GM13977 (cell line): ENCODE data around the gene DGLUCY.

ENCODE experiments used
- DNase-seq: peaks from one replicate; pipeline ENCODE4 v3.0.0; 2012; ENCODE audit warnings: low spot score
- in situ Hi-C: fragments of 300-500 bp; cut with MboI; formaldehyde crosslinking; loops from one replicate; pipeline ENCODE4 v1.12.0; 2022; ENCODE audit warnings: low sequenced_read_pairs, low pct_unique_long_range_greater_than_20kb, mixed read lengths, inconsistent platforms; ENCODE audit not compliant: unreplicated experiment
- TF ChIP-seq, protein P1 (sequence below): IDR thresholded peaks from 2 replicates; pipeline ENCODE4 v1.5.1; 2012; ENCODE audit warnings: mild to moderate bottlenecking, control low read depth; ENCODE audit not compliant: insufficient read depth; ENCODE audit errors: extremely low read depth, missing control alignments

Gene DGLUCY

DNA sequence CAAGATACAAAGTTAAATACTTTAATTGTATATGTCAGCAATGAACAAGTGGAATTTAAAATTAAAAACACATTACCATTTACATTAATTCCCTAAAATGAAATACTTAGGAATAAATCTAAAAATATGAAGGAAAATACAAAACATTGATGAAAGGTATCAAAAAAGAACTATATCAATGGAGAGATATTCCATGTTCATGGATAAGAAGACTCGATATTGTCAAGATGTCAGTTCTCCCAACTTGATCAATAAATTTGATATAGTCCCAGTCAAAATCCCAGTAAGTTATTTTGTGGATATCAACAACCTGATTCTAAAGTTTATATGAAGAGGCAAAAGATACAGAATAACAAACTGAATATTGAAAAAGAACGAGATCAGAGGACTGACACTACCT lies 97.1 kb downstream of the DGLUCY start:
- DNase-seq, result no peak
- in situ Hi-C loops, result no loop called here
- TF ChIP-seq, protein P1, sequence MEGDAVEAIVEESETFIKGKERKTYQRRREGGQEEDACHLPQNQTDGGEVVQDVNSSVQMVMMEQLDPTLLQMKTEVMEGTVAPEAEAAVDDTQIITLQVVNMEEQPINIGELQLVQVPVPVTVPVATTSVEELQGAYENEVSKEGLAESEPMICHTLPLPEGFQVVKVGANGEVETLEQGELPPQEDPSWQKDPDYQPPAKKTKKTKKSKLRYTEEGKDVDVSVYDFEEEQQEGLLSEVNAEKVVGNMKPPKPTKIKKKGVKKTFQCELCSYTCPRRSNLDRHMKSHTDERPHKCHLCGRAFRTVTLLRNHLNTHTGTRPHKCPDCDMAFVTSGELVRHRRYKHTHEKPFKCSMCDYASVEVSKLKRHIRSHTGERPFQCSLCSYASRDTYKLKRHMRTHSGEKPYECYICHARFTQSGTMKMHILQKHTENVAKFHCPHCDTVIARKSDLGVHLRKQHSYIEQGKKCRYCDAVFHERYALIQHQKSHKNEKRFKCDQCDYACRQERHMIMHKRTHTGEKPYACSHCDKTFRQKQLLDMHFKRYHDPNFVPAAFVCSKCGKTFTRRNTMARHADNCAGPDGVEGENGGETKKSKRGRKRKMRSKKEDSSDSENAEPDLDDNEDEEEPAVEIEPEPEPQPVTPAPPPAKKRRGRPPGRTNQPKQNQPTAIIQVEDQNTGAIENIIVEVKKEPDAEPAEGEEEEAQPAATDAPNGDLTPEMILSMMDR, result no peak

DNA sequence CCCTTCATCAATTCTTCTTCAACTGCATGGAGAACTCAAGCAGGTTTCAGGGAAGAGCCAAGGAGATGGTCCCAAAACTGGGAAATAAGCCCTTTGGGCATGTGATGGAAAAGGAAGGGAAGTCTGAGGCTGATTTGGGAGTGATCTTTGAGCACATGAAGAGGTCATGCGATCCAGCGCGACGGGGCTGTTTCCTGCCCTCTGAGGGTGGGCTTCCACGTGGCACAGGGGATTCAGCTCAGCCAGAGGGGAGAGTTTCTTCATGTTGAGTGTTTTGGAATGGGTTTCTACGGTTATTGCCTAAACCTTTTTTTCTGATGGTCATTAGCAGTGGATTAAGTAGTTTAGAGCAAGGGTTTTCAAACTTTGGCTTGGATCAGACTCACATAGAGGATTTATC lies 100.4 kb downstream of the DGLUCY start:
- no peak for DNase-seq
- TF ChIP-seq, protein P1, result no peak
- in situ Hi-C loops, result no loop called here

DNA sequence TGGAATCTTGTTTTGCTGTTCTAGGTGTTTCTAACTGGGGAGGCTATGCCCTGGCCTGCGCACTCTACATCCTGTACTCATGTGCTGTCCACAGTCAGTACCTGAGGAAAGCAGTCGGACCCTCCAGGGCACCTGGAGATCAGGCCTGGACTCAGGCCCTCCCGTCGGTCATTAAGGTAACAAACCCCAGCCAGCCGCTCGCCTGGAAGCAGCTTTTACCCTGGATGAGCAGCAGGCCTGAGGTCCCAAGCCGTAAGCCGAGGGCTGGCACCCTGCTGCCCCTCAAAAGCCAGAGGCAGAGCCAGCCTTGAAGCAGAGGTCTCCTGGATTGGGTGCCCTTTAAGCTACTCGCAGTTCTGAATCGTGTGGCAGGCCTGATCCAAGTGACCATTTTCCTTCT lies 101.5 kb downstream of the DGLUCY start:
- in situ Hi-C loops, result no loop called here
- TF ChIP-seq, protein P1, result no peak
- DNase-seq, result no peak

DNA sequence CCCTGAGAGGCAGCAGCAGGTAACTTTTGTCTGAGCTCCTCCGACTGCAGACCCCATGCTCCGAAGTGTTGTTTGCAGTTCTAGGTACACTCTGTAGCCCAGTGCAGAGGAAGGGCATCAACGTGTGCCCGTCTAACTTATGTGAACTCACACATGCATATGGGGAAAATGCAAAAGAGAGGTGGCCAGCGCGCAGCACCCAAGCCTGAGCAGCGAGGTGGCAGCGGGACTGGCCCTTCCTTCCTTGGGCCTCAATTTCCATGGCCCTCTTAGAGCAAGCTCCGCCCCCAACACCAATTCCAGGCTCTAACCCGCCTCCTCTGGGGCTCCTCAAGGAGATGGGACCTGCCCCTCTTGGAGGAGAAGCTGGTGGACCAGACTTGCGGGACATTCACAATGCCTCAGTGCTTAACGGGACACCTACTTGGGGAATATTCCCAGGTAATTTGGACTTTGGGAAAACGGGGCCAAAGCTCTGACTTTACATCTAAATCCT lies 102.9 kb downstream of the DGLUCY start:
- DNase-seq, result no peak
- in situ Hi-C loops, result no loop called here
- TF ChIP-seq, protein P1, result no peak

DNA sequence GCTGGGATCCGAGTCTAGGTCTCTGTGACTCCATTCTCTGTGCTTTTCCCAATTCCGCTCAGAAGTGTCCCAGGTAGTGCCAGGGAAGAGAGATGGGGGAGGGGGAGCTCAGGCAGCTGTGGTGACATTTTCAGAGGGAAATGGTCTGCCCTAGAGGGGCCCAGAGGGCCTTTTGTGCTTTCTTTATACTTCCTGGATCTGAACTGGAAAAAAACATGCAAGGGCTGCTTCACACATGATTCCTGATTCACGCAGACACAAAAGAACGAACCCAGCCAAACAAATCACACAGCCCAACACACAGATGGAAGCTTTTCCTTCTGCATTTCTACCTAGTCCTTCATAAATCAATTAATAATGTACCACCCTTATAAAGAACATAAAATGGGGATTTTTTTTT lies 104.1 kb downstream of the DGLUCY start:
- in situ Hi-C loops, result no loop called here
- TF ChIP-seq, protein P1, result no peak

DNA sequence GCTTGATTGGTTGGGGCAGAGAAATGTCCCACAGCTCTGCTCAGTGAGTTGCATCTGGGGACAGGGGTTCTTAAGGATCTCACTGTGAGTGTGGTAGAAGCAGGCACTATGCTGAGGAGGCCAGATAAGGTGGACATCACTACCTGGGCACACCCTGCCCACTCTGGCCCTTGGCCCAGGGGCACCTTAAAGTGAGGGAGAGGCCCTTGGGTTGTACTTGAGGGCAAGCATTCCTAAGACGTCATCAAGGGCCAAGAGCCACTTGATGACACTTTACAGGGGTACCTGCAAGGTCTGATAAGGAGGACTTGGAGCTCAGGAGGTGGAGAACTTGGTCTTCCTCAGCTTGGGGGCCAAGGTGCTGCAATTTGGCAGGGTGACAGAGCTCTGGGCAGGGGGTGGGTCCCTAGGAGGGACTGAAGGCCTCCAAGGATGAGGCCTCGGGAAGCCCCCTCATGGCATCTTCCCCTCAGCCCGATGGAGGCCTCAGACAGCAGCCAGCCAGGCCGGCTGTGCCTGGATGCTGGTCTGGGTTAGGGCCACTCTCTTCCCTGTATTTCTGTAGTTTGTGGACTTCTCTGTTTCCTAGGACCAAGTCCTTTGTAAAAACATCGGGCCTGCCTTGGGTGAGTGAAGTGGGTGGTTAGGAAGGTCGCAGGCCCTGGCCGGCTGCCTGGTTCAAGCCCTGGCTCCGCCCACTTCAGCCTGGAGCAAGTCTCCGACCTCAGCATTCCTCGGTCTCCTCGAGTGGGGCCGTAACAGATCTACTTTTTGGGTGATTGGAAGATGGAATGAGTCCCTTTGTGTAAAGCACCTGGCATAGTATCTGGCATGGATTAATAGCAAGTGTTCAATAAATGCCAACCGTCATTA lies 105.9 kb downstream of the DGLUCY start:
- in situ Hi-C loops, result no loop called here
- DNase-seq, result no peak
- TF ChIP-seq, protein P1, result no peak

More for the DNA sequence above, 104.1 kb downstream of the DGLUCY start:
- DNase-seq, result no peak
